ENCODE measurements around the gene HOXA13. TPM values are rescaled to one million over a fixed set of nuclear protein-coding genes. Genes with fewer than 3 reads are reported as not detected.

HOXA13 gene
- total RNA-seq: under 1 TPM in 1 of 2 donors, not detected in 1; 0.14 TPM
- long read RNA-seq, donor 1: 0 reads
- long read RNA-seq, donor 2: 0 reads

DNA sequence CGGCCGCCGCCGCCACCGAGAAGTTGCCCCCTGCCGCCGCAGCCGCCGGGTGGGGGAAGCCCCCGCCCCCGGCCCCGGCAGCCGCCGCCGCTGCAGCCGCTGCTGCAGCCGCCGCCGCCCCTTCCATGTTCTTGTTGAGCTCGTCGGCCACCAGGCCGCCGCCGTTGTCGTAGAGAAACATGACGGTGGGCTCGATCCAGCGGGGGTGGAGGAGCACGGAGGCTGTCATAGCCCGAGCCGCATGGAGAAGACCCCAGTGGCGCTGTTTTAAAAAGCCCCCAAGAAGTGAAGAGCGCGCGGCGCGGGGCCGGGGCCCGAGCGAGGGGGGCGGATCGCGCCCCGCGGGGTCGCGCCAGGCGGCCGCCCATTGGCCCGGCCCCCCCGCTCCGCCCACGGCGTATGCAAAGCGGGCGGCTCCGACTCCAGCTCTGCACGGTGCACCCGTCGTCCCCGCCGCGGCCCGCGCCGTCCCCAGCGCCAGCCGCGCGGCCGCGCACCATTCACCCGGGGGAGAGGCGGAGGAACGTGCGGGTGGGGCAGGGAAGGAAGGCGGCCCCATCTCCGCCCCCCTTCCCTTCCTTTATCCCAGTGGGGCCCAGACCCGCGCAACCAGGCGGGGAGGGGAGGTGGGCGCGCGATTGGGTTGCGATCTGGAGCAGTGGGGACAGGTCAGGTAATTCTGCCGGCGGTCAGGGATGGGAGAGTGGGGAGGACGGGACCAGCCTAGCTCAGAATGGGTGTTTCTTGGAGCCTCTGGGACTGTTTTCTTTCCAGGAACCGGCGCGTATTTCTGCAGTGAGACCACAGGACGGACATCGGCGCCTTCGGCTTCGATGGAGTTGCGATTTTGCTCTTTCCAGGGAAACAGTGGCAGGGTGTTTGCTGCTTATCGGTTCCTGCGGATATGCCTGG lies at the start of gene HOXA13:
Gene HOXA13 (minus strand): TSS at position 243 of the 912 bp plus-strand sequence. CDS start 14 bp downstream, at position 229.
- peak; percentile 74 for DNase-seq (ENCODE audit: low spot score)

DNA sequence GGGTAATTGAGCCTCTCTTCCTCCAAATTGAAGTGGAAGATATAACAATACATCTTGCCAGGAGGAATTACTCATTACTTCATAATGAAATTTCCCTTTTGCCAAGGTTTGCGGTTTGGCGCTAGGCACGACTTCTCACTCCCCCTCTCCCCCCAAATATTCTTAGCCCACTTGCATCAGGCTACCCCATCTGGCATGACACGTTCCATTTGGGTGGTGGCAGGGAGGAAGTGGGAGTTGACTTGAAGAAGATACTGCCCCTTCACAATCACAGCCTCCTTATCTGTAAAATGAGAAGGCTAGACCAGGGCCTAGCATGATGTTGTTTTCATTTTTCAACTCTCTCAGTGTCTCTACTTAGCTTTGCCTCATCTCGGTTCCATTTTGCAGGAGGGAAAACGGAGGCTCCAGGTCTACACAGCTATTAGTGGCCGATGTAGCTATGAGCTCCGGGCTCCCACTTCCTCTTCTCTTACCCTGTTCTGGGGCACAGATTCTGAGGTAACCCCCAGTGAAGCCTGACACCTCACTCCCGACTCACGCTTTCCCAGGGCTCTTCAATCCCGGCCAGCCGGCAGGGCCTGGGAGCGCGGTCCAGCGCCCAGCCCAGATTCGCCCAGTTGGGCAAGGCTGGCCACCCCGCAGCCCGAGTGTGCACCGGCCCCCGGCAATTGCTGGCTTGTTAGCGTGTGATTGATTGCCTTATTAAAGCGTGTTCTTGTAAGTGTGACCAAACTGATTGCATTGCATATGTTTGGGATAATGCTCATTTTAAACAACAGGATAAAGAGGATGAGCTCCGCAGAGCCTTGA lies 49.2 kb upstream of the HOXA13 start:
- no peak for DNase-seq (ENCODE audit: low spot score)
- intact Hi-C loops (cut with DNase I): no loop called here

More for the DNA sequence above, at the start of gene HOXA13:
- intact Hi-C loops (cut with DNase I): loop anchor here (10.0 kb wide), 2 partner anchors 375 to 895 kb away; no protein-coding TSS in a partner anchor

DNA sequence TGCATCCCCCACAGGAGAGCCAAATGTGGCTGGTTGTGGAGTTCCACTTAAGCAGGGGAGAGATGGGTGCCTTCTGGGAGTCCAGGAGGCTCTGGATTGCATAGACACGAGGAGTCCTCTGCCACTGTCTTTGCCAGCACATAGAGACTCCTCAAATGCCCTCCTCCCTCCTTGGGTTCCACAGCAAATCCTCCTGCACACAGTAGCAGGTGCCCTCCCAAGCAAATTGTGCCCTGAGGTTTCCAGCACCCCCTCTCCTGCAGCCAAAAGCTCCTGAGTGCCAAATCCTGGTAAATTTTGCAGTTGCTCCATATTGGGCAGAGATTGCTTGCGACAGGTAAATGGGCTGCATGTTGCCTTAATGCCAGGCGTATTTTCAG lies 48.5 kb upstream of the HOXA13 start:
- intact Hi-C loops (cut with DNase I): no loop called here
- DNase-seq (ENCODE audit: low spot score): no peak

DNA sequence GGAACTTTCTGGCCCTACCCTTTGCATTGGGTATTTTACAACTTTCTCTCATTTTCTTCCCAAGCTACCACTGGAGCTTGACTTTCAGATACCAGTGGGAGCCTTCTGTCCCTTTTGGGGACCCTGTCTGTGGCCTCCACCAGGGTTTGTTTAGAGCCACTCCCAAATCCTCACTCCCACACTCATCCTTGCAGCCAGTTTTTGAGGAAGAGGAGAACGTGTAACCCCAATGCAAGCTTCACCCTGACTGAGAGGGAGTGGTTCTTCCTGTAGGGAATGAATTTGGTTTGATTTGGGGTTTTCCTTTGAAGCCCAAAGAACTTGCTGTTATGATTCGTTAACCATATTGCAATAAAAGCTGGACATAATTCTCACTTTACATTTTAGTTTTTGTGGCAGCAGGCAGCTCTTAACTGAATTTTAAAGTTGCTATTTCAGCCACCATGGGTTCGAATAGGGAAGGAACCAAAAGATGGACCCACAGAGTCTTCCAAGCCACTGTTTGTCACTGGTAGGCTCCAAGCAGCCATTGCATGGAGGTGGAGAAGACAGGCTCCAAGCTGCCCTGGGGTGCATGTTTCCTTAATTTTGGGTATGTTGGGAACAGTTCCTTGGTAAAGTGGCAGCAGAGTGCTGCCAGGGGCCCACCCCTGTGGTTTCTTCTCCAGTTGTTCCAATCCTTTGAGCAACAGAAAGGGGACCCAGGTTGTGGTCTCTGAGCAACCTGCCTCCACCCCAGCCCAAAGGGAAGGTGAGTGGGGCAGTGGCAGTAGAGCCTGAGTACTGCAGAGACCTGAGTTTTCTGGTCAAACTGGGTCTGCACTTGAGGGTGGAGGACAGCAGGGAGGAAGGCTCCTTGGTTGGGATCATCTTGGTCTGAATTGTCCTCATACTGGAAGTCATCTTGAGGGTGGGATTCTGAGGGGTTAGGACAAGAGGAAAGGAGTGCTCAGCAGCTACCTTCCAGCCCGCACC lies 47.8 kb upstream of the HOXA13 start:
- intact Hi-C loops (cut with DNase I): no loop called here
- DNase-seq (ENCODE audit: low spot score): no peak

- intact Hi-C loops (cut with DNase I): no loop called here
- DNase-seq (ENCODE audit: low spot score): no peak
Measured at GRCh38 chr7:27247000-27247399, 47.1 kb upstream of the HOXA13 start.

DNA sequence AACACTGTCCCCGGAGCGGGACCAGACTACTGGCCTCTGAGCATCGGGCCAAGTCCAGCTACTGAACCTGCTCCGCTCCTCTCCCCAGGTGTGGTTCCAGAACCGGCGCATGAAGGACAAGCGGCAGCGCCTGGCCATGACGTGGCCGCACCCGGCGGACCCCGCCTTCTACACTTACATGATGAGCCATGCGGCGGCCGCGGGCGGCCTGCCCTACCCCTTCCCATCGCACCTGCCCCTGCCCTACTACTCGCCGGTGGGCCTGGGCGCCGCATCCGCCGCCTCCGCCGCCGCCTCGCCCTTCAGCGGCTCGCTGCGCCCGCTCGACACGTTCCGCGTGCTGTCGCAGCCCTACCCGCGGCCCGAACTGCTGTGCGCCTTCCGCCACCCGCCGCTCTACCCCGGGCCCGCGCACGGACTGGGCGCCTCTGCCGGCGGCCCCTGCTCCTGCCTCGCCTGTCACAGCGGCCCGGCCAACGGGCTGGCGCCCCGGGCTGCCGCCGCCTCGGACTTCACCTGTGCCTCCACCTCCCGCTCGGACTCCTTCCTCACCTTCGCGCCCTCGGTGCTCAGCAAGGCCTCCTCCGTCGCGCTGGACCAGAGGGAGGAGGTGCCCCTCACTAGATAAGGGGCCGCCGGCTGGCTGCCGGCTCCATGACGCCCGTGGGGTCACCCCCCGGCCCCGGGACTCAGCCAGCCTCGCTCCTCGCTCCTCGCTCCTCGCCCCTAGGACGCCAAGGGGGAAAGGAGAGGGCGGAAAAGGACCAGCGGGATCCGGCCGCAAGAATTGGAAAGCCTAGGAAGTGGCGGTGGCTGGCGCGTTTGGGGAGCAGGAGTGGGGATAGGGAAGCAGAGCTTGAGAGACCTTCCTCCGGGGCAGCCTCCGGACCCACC lies 46.2 kb upstream of the HOXA13 start:
- no peak for DNase-seq (ENCODE audit: low spot score)
- intact Hi-C loops (cut with DNase I): no loop called here

GRCh38 chr7:27245124-27245797 lies 45.4 kb upstream of the HOXA13 start:
- no peak for DNase-seq (ENCODE audit: low spot score)
- intact Hi-C loops (cut with DNase I): no loop called here

DNA sequence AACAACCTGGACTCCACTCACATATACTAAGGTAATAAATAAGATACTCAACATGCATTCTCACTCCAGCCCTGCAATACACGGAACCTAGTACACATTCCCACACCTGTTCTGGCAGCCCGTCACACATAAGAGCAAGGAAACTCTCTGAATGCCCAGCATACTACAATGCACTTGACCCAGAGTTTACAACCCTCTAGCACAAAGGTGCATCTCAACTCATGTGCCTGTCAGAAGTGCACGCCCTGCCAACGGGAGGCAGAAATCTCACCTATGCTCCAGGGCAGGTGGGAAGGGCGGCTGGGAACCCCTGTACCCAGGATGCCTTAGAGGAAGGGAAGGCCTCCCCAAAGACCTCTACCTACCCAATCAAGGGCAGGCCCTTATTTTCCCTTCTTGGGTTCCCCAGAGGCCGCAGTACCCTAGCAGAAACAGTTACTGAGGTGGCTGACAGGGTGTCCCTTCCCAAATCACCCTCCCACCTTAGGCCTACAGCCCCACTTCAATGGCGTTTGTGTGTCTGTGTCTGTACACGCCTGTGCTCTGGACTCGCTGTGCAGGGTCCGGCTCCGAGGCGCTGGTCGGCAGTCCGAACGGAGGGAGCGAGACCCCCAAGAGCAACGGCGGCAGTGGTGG lies 44.7 kb upstream of the HOXA13 start:
- intact Hi-C loops (cut with DNase I): no loop called here
- DNase-seq (ENCODE audit: low spot score): no peak

DNA sequence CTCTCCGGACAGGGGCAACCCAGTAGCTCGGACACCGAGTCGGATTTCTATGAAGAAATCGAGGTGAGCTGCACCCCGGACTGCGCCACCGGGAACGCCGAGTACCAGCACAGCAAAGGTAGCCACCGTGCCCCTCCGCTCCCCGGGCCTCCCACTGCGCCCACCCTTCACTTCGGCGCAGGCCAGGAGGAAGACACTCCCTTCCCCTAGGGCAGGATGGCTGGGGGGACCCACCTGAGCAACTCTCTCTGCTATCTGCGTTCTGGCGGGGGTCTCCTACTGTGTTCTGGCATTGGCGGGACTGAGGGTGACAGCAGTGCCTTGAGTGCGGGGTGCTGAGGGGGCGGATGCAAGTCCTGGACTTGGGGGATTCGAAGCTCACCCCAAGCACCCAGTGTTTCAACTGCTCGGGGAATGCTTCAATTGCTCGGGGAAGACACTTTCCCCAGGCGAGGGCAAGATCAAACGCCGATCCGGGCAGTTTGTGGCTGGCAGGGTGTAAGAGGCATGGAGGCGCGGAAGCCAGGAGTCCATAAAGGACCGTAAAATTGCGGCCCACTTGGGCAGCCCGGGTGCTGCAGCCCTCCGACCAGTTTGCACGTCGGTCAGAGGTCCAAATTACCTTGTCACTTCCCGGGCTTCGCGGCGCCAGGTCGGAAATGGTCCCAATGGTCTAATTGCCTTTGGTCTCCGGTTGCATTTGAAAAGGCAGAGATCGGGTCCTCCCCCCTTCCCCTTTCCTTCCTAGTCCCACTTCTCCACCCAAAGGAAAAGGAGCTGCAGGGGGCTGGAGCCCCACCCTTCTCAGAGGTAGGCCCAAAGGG lies 43.7 kb upstream of the HOXA13 start:
- intact Hi-C loops (cut with DNase I): no loop called here
- DNase-seq (ENCODE audit: low spot score): no peak

- intact Hi-C loops (cut with DNase I): no loop called here
Measured at GRCh38 chr7:27242555-27243339, 42.9 kb upstream of the HOXA13 start, which contains the start of gene EVX1. EVX1 (plus strand) TSS chr7:27242802; CDS start chr7:27243031, 229 bp downstream.

DNA sequence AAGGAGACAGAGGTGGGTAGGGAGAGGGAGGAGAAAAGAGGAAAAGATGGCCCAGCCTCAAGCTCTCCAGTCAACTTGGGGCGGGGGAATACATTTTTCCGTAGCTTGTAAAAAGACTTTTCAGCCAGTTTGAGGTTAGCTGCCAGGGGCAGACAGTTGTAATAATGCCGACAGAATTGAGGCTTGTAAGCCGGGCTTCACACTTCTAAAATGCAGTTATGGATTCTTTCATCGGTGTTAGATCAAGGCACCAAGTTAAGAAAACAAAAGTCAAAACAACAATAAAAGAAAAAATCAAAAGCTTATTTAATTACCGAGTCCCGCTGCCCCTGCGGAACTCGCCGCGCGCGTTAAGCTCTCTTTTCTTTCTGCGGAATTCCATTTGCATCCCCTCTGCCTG lies 42.3 kb upstream of the HOXA13 start:
- intact Hi-C loops (cut with DNase I): no loop called here

More at GRCh38 chr7:27242555-27243339, 42.9 kb upstream of the HOXA13 start, which contains the start of gene EVX1:
- no peak for DNase-seq (ENCODE audit: low spot score)

DNA sequence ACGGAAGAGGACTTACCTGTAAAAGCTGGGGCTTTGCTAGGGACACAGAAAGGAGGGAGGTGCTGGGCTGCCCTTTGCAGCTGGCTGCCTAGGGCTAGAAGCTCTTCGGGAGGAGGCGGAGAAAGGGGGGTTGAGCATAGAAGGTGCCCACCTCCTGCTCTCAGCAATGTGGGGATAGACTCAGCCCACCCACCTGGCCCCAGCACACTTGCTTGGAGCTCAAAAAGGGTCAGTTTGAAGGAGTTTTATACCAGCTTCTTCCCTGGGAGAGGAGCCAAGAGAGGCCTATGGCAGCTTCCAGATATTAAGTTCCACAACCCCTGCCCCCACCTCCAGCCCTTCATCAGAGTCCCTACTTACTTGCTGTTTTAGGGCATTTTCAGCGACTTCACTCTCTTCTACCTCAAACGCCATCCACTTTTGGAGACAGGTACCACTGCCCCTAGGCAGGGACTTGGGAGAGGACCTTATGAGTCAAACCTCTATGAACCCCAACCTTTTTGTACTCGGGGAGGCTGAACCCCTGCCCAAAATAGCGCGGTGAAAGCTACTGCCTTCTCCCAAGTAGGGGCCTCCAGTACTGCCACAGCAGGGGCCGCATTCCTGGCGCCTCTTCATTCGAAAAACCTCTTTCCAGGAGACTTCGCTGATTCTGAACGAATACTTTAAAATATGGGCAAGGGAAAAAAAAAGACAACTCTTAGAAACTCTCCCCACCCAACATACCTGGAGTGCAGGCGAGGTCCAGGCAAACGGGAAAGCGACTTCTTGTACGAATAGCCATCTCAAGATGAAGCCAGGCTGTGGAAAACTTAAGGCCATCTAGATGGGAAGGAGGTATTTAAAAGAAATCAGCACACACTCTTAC lies 41.5 kb upstream of the HOXA13 start:
- DNase-seq (ENCODE audit: low spot score): no peak
- intact Hi-C loops (cut with DNase I): no loop called here

More for the DNA sequence above, 42.3 kb upstream of the HOXA13 start:
- no peak for DNase-seq (ENCODE audit: low spot score)

DNA sequence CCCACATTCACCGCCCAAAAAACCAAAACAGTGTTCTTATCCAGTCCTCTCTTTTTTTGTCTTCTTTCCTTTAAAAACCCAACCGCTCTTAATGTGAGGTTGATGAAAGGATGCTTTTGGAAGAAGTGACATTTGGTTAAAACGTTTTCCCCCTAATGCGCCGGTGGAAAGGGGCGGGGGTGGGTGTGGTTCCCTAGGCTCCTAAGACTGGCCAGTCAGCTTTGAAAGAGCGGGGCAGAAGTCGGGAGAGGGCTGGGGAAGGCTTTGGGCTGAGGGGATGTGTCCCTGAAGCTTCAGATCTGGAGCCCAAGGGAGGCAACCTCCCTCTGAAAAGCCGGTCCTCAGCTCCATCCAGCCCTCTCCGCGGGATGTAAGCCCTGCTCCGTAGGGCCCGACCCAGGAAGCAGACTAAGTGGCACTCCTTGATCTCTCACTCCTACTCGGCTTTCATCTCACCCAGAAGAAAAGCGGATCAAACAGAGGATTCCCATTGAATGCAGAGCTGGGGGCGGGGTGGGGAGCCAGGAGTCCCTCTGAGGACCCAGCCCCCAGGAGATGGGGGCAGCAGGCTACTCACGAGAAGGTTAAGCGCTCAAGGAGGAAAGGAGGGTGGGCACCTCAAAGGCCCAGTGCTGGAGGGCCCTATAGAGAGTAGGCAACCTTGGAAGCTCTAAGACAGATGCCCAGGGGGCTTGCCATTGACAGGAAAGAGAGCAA lies 40.3 kb upstream of the HOXA13 start:
- intact Hi-C loops (cut with DNase I): no loop called here
- no peak for DNase-seq (ENCODE audit: low spot score)

Measured in posterior vena cava (tissue), 2 donors.